SH-SY5Y (cell line): ENCODE data around the gene ZCCHC17.

Experiments used
- GATA2 ChIP-seq: IDR thresholded peaks from 2 replicates; pipeline ENCODE4 v1.6.1; 2011; ENCODE audit warnings: mild to moderate bottlenecking, low read depth, low read length
- GATA3 ChIP-seq: IDR thresholded peaks from 2 replicates; pipeline ENCODE4 v1.6.1; 2011; ENCODE audit warnings: low read depth, mild to moderate bottlenecking, low read length, moderate library complexity

ZCCHC17 gene

DNA sequence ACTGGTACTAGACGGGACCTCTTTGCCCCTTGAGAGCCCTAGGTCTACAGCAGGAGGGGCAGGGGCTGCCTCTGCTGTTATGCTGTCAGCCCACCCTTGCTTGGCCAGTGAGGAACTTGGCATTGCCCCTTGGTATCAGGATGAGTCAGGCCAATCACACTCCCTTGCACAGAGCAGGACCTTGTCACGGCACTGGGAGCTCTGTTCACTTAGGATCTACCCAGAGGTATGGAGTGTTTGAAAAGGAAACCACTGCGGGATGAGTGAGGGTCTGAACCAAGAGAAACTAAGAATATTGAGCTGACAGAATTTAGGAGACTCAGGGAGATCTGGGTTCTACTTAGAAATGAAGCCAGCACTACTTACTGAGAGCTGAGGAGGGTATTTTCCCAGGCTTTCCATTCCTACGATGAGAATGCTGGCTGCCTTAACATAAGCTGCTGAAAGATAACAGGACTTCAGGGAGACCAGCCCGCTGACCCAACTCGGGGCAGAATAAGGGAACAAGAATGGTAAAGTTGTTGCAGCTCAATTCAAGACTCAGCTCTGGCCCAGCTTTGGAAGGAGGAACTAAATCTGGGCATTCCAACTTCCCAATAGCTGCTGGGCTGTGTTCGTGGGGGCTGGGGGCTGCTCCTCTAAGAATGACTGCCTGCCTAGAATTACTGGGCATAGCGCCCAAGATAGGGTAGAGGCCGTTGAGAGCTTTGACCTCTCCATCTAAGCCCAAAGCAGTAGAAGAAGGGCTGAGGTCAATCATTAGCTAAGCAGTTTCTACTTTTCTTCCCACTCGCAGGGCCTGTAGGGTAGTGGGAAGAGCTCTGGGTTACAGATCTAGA is 74.5 kb downstream of the ZCCHC17 start:
- no peak for TF ChIP-seq GATA3

DNA sequence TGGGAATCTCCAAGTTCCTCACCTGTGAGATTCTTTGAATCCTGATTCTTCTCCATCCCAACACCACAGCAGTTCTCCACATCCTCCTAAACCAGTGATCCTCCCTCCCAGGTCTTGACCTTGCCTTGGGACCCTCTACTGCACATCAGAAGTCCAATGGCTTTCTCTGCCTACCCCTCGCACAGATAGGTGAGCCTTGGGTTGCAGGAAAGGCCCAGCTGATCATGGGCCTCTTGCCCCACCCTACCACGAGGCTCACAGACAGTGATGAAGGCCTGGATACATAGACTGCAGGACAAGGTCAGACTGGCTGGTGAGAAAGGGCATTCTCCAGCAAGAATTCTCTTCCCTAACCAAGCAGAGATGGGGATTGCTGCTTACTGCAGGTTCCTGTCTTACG is 75.2 kb downstream of the ZCCHC17 start:
- no peak for TF ChIP-seq GATA2

DNA sequence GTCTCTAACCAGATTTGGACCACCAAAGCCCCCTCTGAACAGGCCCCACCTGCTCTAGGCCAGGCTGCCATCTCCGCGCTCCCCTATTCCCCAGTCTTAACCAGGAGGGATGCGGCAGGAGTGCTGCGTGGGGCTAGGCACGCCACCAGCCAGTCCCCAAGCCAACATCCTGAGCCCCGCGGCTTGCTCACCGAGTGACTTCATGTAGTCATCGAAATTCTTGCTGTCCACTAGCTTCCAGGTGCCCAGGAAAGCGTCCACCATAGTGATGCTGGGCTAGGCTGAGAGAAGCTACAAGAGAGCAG is 75.9 kb downstream of the ZCCHC17 start:
- no peak for TF ChIP-seq GATA3

DNA sequence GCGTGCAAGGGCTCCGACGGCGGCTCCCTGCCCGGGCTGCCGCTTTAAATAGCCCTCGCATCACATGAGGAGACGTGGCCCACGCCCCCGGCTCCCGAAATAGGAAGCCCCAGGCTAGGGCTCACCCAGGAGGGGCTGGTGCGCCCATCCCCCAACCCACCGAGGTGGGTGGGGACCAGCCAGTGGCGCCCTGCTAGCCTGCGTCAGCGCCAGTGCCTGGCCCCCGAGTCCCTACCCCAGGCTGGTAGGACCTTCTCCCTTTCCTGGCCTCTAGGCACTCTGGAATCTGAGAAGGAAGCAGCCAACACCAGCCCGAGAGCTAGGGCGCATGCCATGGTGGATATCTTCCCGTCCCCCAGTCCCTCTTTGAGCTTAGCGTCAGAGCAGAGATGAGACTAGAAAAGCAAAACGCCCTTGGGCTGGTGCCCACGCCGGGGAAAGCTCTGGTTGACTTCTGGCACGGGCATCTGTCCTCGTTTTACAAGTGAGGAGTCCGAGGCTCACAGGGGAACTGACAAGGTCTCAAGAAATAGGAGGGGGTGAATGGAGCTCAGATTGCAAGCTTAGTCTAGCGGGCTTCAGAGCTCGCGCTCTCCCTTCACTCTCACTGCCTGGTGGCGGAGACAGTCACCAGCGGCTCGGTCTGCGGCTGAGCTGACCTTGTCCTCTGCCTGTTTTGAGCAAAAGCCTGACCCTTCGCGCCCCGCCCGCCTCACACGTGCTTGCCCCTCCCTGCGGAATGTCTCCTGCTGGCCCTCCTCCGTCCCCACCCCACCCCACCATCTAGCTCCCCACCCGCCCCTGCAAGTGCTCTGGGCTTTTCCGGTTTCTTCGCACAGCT is 76.4 kb downstream of the ZCCHC17 start, which contains the start of gene FABP3:
TSS of gene FABP3 (minus strand) at position 21 of the 841 bp plus-strand sequence. CDS start 62 bp downstream, outside the sequence.
- TF ChIP-seq GATA3 = no peak
- TF ChIP-seq GATA2 = no peak

DNA sequence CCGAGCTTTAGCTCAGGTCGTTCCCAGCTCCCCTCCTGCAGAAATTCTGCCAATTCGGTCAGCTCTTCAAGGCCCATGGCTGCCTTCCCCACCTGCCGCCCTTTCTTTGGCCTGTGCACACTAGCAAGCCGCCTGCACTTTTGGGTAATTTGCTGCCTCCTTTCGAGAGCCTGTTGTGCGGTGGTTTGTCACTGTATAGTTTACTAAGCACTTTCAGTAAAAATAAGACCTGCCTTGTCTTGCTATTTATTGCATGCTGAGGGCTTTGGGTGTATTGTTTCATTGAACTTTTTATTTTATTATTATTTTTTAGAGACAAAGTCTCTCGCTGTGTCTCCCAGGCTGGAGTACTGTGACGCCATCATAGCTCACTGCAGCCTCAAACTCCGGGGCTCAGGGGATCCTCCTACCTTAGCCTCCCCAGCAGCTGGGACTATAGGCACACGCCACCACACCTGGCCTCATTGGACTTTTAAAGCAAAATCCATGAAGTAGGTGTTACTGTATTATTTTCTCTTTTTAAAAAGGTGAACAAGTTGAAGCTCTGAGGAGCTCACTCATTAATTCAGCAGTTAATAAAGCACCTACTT is 77.2 kb downstream of the ZCCHC17 start:
- TF ChIP-seq GATA3 = no peak
- TF ChIP-seq GATA2 = no peak

DNA sequence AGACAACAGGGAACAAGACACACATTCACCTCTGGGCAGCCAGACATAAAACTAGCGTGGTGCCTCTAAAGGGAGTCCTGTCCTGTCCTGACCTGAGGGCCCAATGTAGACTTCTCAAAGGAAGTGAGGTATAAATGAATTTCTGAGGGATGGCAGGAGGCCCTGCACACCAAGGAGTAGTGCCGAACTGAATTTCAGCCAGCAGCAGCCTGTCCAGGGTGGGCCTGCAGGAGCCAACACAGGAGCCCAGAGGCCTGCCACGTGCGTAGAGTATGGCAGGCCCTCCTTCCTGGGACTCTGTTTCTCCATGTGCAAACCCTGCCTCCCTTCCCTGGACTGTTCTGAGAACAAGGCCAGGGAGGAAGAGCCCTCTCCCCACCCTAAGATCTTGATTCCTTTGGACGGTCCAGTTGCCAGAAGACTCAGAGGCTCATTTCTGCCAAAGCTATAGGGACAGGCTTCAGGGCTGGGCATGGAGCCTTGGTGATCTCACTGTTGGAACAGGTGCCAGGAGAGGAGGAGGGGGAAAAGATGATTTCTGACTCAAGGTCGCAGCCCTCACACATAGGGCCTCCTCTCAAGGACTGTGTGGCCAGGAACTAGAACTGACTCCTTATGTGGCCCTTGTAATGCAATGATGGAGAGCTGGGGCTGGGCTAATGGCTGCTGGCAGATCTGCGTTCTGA is 77.8 kb downstream of the ZCCHC17 start:
- TF ChIP-seq GATA3 (no peak), GATA2 (no peak)

DNA sequence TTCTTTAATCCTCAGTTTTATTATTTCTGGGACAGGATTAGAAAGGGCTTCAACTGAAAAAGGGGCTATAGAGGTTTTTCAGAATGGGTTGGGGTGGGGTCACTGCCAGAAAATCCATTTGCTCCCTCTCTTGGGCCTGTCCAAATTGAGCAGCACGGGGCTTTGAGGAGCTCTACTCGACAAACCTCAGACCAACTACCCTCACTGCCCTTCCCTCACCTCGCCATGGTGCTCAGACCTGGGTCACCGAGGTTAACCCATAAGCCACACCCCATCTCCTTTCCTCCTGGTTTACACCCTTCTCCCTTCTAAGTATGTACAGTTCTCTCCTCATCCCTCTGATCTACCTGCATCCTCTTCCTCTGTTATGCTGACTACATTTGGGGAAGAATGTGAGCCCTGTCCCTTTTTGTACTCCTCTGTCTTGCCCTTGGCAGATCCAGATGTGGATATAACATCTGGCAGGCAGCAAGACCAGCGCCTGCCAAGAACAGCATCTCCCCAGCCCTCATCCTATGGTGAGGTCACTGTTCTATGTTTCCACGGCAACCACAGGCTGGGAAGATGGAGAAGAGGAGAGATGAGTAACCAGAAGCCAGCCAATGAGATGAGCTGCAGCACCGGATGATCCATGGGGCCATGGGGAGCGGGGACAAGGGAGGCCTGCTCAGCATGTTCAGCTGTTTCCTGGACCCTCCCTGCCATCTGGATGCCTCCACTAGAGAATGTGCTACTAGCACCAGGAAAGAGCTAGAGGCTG is 79.7 kb downstream of the ZCCHC17 start:
- TF ChIP-seq GATA3 (no peak), GATA2 (no peak; the same call in 1 of the 2 replicates)

DNA sequence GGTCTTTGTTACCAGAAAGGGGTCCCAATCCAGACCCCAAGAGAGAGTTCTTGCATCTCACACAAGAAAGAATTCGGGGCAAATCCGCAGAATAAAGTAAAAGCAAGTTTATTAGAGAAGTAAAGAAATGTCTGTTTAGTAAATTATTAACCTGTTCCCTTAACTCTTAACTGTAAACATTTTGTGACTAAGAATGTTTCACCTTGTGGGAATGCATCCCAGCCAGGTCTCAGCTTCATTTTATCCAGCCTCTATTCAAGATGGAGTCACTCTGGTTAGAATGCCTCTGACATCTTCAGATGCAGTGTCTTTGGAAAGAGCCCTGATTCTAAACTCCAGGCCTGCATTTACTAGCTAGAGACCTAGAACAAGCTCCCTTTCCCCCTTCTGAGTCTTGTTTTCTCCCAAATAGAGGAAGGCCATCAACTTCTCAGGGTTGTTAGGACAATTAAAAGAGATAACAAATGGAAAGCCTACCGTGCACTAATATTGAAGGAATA is 80.6 kb downstream of the ZCCHC17 start:
- TF ChIP-seq GATA2 = no peak
- no peak for TF ChIP-seq GATA3

DNA sequence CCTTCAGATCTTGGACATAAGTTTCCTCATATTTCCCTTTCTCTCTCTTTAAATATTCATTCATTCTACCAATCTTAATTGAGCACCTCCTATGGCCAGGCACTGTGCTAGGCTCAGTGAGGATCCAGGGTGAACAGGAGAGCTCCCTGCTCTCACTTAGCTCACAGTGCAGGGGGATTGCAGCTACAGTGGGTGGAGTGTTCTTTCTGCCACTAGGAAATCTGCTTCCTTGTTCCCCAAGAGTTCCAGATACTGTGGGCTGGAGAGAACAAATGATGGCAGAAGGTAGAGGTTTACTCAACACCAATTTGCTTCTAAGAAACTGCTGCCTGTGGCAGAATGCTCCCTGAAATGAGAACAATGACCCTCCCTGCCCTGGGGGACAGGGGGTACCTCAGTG is 81.2 kb downstream of the ZCCHC17 start:
- TF ChIP-seq GATA3 = no peak
- no peak for TF ChIP-seq GATA2

DNA sequence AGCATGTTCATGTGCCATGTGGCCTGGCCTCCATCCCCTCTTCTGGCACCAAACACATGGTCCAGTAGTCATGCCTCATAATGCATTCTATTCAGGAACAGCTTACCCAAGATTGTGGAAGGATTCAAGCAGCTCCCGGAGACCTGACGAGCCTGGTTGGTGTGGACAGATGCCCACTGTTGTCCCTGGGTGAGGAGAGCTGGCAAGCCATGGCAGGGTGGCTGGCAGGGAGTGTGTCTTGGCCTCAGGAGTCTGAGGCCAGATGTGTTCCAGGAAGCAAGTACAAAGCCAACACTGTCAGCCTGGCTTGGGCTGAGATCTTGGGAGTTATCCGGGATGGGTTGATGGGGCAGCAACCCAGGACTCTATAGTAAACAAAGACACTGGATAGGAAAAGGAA is 83.3 kb downstream of the ZCCHC17 start:
- TF ChIP-seq GATA2 (no peak), GATA3 (no peak)

DNA sequence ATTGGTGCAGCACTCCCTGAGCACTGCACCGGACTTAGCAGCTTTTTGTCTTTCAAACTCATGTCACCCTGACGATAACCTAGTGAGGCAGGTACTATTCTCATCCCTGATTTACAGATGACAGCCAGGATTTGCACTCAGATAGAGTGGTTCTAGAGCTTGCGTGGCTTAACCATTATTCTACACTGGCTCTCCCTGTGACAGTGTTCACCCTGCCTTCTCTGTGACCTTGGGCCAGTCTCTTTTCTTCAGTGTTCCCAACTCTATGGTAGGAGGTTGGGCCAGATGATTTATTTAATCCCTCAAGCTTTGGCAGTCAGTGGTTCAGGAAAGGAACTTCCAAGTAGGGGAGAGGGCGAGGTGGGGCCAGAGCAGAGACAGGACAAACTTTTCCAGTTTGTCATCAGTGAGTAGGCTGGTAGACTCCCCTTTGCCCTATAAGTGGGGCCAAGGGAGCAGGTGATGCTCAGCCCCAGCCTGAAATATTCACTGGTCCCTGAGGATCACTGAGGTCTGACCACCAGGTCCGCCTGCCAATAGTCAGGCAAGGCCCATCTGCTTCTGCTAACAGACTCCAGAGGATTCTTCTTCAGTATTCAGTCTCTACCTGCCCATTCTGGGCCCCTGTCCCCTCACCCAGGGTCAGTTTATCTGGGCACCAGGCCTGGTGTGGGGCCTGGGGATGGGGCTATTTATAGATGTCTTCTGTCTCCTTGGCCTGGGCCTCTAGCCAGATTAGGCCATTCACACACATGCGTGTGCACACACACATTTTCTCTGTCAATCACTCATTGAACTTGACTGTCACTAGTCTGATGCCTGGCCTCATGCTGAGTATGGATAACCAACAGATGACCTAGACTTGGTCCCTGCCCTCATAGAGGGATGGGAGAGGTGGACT is 84.8 kb downstream of the ZCCHC17 start:
- TF ChIP-seq GATA3 = no peak
- TF ChIP-seq GATA2 = no peak

DNA sequence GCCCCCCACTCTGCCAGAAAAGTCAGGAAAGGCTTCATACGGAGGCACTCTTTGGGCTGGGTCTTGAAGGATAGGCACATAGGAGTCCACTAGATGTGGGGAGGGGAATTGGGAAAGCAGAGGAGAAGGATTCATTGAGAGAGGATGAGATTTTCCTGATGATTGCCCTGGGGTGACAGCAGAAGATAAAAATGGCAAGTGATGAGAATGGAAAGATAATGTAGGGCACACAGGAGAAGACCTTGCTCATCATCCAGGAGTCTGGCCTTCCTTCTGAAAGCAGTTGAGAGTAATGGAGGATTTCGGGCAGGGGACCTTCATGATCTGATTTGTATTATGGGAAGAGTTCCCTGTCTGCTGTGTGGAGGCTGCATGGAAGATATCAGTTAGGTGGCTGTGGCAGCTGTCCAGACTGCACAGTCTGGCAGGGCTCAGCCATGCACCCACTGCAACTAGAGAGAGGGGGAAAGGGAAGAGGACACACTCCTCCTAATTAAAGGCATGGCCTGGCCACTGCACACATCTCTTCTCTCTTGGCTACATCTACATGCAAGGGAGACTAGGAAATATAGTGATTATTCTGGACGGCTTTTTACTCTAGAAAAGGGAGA is 85.7 kb downstream of the ZCCHC17 start:
- TF ChIP-seq GATA2 = peak; percentile 75
- no peak for TF ChIP-seq GATA3
